Astrocyte (in vitro differentiated cells and primary cell): ENCODE measurements around the gene RRAS.

Experiments
- EZH2 ChIP-seq: IDR thresholded peaks from 2 replicates; pipeline ENCODE4 v1.6.1; 2012; ENCODE audit warnings: mild to moderate bottlenecking, low read length, inconsistent platforms; ENCODE audit not compliant: insufficient read depth
- TF ChIP-seq, protein P1 (sequence below): IDR thresholded peaks from 2 replicates; pipeline ENCODE4 v1.5.1; 2011; ENCODE audit warnings: low read depth, mild to moderate bottlenecking, inconsistent platforms, low read length, moderate library complexity; ENCODE audit not compliant: insufficient read depth

DNA sequence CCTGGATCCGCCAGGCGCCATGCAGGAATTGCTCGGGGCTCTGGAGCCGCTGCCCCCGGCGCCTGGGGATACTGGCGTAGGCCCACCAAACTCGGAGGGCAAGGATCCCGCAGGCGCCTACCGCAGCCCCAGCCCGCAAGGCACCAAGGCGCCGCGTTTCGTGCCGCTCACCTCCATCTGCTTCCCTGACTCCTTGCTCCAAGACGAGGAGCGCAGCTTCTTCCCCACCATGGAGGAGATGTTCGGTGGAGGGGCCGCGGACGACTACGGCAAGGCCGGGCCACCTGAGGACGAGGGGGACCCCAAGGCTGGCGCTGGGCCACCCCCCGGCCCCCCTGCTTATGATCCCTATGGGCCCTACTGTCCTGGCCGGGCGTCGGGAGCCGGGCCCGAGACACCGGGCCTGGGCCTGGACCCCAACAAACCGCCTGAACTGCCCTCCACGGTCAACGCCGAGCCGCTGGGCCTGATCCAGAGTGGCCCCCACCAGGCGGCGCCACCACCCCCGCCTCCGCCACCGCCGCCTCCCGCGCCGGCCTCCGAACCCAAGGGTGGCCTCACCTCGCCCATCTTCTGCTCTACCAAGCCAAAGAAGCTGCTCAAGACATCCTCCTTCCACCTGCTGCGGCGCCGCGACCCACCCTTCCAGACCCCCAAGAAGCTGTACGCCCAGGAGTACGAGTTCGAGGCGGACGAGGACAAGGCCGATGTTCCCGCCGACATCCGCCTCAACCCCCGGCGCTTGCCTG is 42.8 kb downstream of the RRAS start:
- TF ChIP-seq, protein P1, sequence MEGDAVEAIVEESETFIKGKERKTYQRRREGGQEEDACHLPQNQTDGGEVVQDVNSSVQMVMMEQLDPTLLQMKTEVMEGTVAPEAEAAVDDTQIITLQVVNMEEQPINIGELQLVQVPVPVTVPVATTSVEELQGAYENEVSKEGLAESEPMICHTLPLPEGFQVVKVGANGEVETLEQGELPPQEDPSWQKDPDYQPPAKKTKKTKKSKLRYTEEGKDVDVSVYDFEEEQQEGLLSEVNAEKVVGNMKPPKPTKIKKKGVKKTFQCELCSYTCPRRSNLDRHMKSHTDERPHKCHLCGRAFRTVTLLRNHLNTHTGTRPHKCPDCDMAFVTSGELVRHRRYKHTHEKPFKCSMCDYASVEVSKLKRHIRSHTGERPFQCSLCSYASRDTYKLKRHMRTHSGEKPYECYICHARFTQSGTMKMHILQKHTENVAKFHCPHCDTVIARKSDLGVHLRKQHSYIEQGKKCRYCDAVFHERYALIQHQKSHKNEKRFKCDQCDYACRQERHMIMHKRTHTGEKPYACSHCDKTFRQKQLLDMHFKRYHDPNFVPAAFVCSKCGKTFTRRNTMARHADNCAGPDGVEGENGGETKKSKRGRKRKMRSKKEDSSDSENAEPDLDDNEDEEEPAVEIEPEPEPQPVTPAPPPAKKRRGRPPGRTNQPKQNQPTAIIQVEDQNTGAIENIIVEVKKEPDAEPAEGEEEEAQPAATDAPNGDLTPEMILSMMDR: no peak
- TF ChIP-seq EZH2: no peak
